ENCODE measurements around the gene TMEM198. TPM values are rescaled to one million over a fixed set of nuclear protein-coding genes. Genes with fewer than 3 reads are reported as not detected.

TMEM198 gene
- total and polyA plus RNA-seq, 4 donors, result 1.7 to 7.4 (median 2.3) TPM; not detected in 1

DNA sequence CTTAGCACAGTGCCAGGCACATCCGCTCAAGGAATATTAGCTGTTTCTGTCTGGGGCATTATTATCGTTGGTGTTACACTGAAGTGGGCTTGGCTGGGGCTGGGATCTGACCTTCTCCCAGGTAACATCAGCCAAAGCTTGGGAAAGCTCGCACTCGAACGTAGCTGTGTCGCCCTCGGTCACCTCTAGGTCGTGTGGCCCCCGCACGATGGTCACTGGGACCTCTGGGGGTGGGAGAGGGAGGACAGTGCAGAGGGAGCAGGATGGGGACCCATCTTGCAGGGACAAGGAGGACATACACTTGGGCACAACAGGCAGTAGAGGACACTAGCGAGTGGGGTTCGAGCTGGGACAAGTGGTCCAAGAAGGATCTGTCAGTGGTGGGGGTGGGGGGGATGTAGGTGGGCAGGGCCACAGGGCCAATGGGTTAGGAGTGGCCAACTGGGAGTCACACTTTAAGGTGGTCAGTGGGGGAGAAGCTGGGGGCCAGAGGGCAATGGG is 9.7 kb downstream of the TMEM198 start:
- no peaks in the 10 kb centered on the region for H3K27me3 ChIP-seq (ENCODE audit: control insufficient read depth in 1 of 2, insufficient read depth in 2 of 2, low read length in 1 of 2)
- H3K4me1 ChIP-seq (ENCODE audit: control insufficient read depth in 1 of 2, insufficient read depth in 2 of 2, low read length in 2 of 2), result no peaks in the 10 kb centered on the region
- 74% methylated on average over 12 of the region's 12 CpGs for WGBS, 2 donors
- no peak overlapping the region for H3K27ac ChIP-seq (ENCODE audit: low read depth in 1 of 2, low read length in 2 of 2)
- intact Hi-C loops (cut with DNase I), result loop anchor here in 1 of 2 donors (5.0 kb wide), 1 partner anchor 44 kb away; the partner anchor contains the start of gene STK11IP
- H3K36me3 ChIP-seq (ENCODE audit: control insufficient read depth in 1 of 2, insufficient read depth in 2 of 2, low read length in 1 of 2), result no peaks in the 10 kb centered on the region
- H3K4me3 ChIP-seq (ENCODE audit: low read length in 2 of 2), result no peak overlapping the region
- peak in 1 of 2 donors; percentile 56 for DNase-seq
- no peak for ATAC-seq (ENCODE audit: low FRiP score)
- H3K9me3 ChIP-seq (ENCODE audit: control insufficient read depth, low read length), result no peaks in the 10 kb centered on the region

DNA sequence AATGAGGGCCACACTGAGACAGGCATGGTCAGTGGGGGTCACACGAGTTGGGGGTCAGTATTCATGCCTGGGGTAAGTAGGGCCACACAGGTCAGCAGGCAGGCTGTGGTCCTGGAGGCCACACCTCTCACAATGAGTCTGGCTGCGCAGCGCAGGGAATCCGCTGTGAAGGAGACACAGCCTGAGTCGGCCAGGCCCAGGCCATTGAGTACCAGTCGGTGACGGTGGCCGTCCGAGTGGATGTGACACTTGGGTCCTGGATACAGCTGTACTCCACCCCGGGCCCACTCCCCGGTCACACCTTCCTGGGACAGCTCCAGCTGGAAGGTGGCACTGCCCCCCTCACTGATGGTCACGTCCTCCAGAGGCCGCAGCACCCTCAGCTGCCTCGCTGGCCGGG is 10.5 kb downstream of the TMEM198 start:
- H3K27me3 ChIP-seq (ENCODE audit: control insufficient read depth in 1 of 2, insufficient read depth in 2 of 2, low read length in 1 of 2), result no peaks in the 10 kb centered on the region
- DNase-seq, result peak in 1 of 2 donors; percentile 81
- intact Hi-C loops (cut with DNase I), result loop anchor here in 1 of 2 donors (5.0 kb wide), 1 partner anchor 43 kb away; the partner anchor contains the start of gene STK11IP
- no peak overlapping the region for H3K4me3 ChIP-seq (ENCODE audit: low read length in 2 of 2)
- H3K36me3 ChIP-seq (ENCODE audit: control insufficient read depth in 1 of 2, insufficient read depth in 2 of 2, low read length in 1 of 2), result no peaks in the 10 kb centered on the region
- H3K9me3 ChIP-seq (ENCODE audit: control insufficient read depth, low read length), result no peaks in the 10 kb centered on the region
- 93 to 94% methylated on average over 15 of the region's 15 CpGs for WGBS, 2 donors
- no peaks in the 10 kb centered on the region for H3K4me1 ChIP-seq (ENCODE audit: control insufficient read depth in 1 of 2, insufficient read depth in 2 of 2, low read length in 2 of 2)
- no peak for ATAC-seq (ENCODE audit: low FRiP score)
- no peak overlapping the region for H3K27ac ChIP-seq (ENCODE audit: low read depth in 1 of 2, low read length in 2 of 2)

DNA sequence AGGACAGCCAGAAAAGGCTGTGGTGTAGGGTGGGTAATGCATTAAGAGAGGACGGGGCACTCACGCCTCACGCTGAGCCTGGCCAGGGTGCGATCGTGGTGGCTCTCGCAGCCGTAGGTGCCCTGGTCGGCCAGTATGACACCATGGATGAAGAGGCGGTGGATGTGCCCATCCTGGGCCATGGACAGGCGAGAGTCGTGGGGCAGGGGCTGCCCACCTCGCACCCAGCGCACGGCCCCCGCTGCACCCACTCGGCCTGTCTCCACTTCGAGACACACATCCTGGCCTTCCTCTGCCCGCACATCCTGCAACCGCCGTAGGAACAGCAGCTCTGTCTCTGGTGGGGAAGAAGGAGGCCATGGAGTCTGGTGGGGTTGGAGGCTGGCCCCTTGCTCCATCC is 12.1 kb downstream of the TMEM198 start:
- H3K27ac ChIP-seq (ENCODE audit: low read depth in 1 of 2, low read length in 2 of 2), result no peak overlapping the region
- H3K4me1 ChIP-seq (ENCODE audit: control insufficient read depth in 1 of 2, insufficient read depth in 2 of 2, low read length in 2 of 2), result no peaks in the 10 kb centered on the region
- no peak overlapping the region for H3K4me3 ChIP-seq (ENCODE audit: low read length in 2 of 2)
- ATAC-seq (ENCODE audit: low FRiP score) (no peak), DNase-seq (no peak)
- intact Hi-C loops (cut with DNase I), result no loop called here
- WGBS, 2 donors, result 95% methylated on average over 20 of the region's 20 CpGs
- H3K27me3 ChIP-seq (ENCODE audit: control insufficient read depth in 1 of 2, insufficient read depth in 2 of 2, low read length in 1 of 2), result no peaks in the 10 kb centered on the region
- no peaks in the 10 kb centered on the region for H3K9me3 ChIP-seq (ENCODE audit: control insufficient read depth, low read length)
- H3K36me3 ChIP-seq (ENCODE audit: control insufficient read depth in 1 of 2, insufficient read depth in 2 of 2, low read length in 1 of 2), result no peaks in the 10 kb centered on the region

DNA sequence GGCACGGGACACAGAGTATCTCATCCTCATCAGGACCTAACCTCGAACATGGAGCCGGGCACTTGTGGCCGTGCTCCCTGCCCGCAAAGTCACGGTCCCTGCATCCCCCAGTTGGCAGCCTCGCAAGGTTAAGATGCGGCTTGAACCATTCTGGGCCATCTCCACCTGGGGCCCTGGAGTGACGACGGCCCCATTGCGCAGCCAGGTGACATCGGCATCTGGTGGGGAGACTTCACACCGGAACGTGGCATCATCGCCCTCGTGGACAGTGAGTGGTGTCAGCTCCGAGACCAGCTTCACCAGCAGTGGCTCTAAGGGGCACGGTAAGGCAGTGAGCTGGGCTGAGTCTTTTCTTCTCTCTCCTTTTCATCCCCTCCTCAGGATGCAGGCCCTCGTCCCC is 12.6 kb downstream of the TMEM198 start:
- no peaks in the 10 kb centered on the region for H3K9me3 ChIP-seq (ENCODE audit: control insufficient read depth, low read length)
- no peaks in the 10 kb centered on the region for H3K36me3 ChIP-seq (ENCODE audit: control insufficient read depth in 1 of 2, insufficient read depth in 2 of 2, low read length in 1 of 2)
- ATAC-seq (ENCODE audit: low FRiP score) (no peak), DNase-seq (no peak)
- H3K4me1 ChIP-seq (ENCODE audit: control insufficient read depth in 1 of 2, insufficient read depth in 2 of 2, low read length in 2 of 2), result no peaks in the 10 kb centered on the region
- H3K27ac ChIP-seq (ENCODE audit: low read depth in 1 of 2, low read length in 2 of 2), result no peak overlapping the region
- H3K4me3 ChIP-seq (ENCODE audit: low read length in 2 of 2), result no peak overlapping the region
- intact Hi-C loops (cut with DNase I), result no loop called here
- WGBS, 2 donors, result 94 to 95% methylated on average over 19 of the region's 19 CpGs
- no peaks in the 10 kb centered on the region for H3K27me3 ChIP-seq (ENCODE audit: control insufficient read depth in 1 of 2, insufficient read depth in 2 of 2, low read length in 1 of 2)

DNA sequence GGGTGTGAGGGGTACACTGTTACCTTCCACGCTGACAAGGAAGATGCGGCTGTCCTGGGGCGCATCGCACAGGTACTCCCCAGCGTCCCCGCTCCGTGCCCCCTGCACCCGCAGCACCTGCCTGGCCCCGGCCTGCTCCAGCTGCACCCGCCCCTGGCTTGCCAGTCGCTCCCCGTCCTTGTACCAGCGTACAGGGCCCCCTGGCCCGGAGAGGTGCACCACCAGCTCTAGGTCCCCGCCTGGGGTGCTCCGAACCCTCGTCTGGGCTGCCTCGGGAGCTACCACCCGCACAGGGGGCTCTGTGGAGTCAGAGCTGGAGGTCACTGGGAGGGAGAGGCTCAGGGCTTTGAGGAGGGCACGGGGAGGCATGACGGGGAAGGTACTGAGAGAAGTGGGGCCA is 13.5 kb downstream of the TMEM198 start:
- Histone ChIP-seq H3K36me3 (ENCODE audit: control insufficient read depth in 1 of 2, insufficient read depth in 2 of 2, low read length in 1 of 2) (no peaks in the 10 kb centered on the region), H3K27me3 (ENCODE audit: control insufficient read depth in 1 of 2, insufficient read depth in 2 of 2, low read length in 1 of 2) (no peaks in the 10 kb centered on the region), H3K9me3 (ENCODE audit: control insufficient read depth, low read length) (no peaks in the 10 kb centered on the region), H3K27ac (ENCODE audit: low read depth in 1 of 2, low read length in 2 of 2) (no peak overlapping the region), H3K4me1 (ENCODE audit: control insufficient read depth in 1 of 2, insufficient read depth in 2 of 2, low read length in 2 of 2) (no peaks in the 10 kb centered on the region), H3K4me3 (ENCODE audit: low read length in 2 of 2) (no peak overlapping the region)
- no peak for ATAC-seq (ENCODE audit: low FRiP score)
- DNase-seq, result peak in 1 of 2 donors; percentile 44
- 93% methylated on average over 21 of the region's 21 CpGs for WGBS, 2 donors
- intact Hi-C loops (cut with DNase I), result no loop called here

DNA sequence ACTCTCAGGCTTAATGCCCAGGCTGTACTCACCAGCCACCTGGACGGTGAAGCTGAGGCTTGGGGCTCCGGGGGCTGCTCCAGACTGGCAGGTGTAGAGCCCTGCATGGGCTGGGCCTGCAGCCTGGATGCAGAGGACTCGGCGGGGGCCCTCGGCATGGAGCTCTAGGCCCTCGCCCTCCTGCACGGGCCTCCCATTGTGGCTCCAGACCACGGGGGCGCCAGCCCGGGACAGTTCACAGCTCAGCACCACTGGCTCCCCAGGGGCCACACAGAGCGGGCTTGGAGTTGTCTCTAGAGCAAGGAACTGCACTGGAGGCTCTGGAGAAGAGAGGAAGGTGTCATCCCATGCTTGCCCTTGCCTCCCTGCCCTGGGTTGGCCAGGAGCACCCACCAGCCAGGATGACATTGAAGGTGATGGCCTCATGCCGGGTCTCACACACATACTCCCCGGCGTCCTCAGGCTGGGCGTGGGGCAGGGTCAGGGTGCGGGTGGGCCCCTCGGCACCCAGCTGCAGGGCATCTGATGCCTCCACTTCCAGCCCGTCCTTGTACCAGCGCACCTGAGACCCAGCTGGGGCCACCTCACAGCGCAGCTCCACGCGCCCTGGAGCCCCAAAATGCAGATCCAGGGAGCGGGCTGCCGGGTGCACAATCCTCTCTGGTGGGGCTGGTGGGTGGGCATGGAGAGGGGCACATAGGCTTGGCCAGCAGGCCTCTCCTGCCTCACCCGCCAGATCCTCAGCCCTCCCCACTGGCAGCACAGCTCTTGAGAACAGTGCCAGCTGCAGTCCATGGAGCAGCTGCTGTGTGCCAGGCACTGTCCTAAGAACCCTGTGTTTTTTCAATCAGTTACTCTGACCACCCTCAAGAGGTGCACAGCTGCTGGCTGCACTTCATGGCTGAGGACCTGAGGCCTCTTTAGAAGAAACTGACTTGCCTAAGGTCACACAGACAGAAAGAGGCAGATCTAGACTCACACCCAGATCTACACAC is 14.3 kb downstream of the TMEM198 start:
- intact Hi-C loops (cut with DNase I), result no loop called here
- 93 to 94% methylated on average over 25 of the region's 25 CpGs for WGBS, 2 donors
- ATAC-seq (ENCODE audit: low FRiP score) (no peak), DNase-seq (peak; percentile 29 to 61)
- Histone ChIP-seq H3K4me3 (ENCODE audit: low read length in 2 of 2) (no peak overlapping the region), H3K4me1 (ENCODE audit: control insufficient read depth in 1 of 2, insufficient read depth in 2 of 2, low read length in 2 of 2) (no peaks in the 10 kb centered on the region), H3K27me3 (ENCODE audit: control insufficient read depth in 1 of 2, insufficient read depth in 2 of 2, low read length in 1 of 2) (no peaks in the 10 kb centered on the region), H3K27ac (ENCODE audit: low read depth in 1 of 2, low read length in 2 of 2) (no peak overlapping the region), H3K9me3 (ENCODE audit: control insufficient read depth, low read length) (no peaks in the 10 kb centered on the region), H3K36me3 (ENCODE audit: control insufficient read depth in 1 of 2, insufficient read depth in 2 of 2, low read length in 1 of 2) (no peaks in the 10 kb centered on the region)

DNA sequence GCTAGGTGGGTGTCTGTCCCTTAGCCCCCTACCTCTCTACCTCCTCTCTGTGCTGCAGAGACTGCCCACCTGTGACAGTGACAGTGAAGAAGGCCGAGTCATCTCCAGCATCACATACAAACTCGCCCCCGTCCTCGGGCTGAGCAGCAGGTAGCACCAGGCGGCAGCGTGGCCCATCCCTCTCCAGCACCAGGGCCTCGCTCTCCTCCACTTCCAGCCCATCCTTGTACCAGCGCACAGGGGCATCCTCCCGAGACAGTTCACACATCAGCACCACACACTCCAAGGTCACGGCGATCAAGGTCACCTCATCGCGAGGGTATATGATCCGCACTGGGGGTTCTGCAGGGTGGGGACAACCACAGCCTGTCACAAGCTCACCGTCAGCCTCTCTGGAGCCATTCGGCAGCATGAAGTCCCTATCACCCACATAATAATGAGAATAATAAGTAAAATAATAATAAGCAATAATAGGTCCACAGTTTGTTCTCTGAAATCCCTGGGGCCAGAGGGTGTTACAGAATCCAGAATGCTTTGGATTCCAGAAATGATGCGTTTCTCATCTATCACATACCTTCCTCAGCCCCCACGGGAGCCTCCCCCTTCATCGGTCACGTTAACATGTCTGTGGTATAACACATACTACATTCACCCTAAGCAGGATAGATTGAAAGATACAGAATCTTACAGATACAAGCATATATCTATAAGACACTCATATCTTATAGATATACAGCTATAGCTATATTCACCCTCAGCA is 15.5 kb downstream of the TMEM198 start:
- Histone ChIP-seq H3K27ac (ENCODE audit: low read depth in 1 of 2, low read length in 2 of 2) (no peak overlapping the region), H3K4me3 (ENCODE audit: low read length in 2 of 2) (no peak overlapping the region), H3K9me3 (ENCODE audit: control insufficient read depth, low read length) (no peaks in the 10 kb centered on the region), H3K4me1 (ENCODE audit: control insufficient read depth in 1 of 2, insufficient read depth in 2 of 2, low read length in 2 of 2) (no peaks in the 10 kb centered on the region), H3K36me3 (ENCODE audit: control insufficient read depth in 1 of 2, insufficient read depth in 2 of 2, low read length in 1 of 2) (no peaks in the 10 kb centered on the region), H3K27me3 (ENCODE audit: control insufficient read depth in 1 of 2, insufficient read depth in 2 of 2, low read length in 1 of 2) (no peaks in the 10 kb centered on the region)
- DNase-seq (no peak), ATAC-seq (ENCODE audit: low FRiP score) (no peak)
- intact Hi-C loops (cut with DNase I), result no loop called here
- 92 to 94% methylated on average over 20 of the region's 20 CpGs for WGBS, 2 donors

DNA sequence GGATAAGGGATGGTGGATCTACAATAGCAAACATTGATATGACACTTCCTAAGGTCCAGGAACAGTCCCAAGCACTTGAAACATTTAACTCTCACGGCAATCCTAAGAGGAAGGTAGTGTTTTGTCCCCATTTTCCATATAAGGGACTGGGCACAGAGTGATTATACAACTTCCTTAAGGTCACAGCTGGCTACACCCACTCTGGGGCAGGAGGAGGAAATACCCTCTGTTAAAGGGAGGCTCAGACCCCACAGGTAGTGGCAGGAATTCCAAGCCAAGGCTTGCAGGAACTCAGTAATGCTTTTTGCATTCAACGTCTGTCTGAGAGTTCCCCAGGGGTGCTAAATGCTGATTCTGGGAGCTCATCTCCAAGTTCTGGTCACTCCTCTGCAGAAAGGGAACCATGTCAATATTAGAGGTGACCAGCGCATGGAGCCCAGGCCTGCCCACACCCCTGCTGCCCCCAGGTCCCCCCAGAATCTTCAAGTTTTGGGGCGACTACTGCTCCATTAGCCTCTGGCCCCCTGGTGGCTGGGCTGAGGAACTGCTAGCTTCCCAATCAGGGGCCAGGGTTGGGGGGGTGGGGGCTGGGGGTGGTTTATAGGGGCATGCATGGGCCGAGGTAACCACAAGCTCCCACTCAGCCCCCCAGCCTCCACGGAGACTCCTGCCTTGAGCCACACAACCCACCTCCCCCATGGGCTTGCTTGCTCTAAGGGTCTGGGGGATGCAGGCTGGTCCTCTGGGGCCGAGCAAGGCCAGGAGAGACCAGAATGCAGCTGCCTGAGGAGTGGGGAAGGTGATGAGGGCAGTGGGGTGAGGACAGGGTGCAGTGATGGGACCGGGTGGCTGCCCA is 16.4 kb downstream of the TMEM198 start:
- DNase-seq (peak in 1 of 2 donors; percentile 64), ATAC-seq (ENCODE audit: low FRiP score) (no peak)
- Histone ChIP-seq H3K27ac (ENCODE audit: low read depth in 1 of 2, low read length in 2 of 2) (no peak overlapping the region), H3K4me1 (ENCODE audit: control insufficient read depth in 1 of 2, insufficient read depth in 2 of 2, low read length in 2 of 2) (no peaks in the 10 kb centered on the region), H3K27me3 (ENCODE audit: control insufficient read depth in 1 of 2, insufficient read depth in 2 of 2, low read length in 1 of 2) (no peaks in the 10 kb centered on the region), H3K9me3 (ENCODE audit: control insufficient read depth, low read length) (no peaks in the 10 kb centered on the region), H3K4me3 (ENCODE audit: low read length in 2 of 2) (no peak overlapping the region), H3K36me3 (ENCODE audit: control insufficient read depth in 1 of 2, insufficient read depth in 2 of 2, low read length in 1 of 2) (no peaks in the 10 kb centered on the region)
- WGBS, 2 donors, result 30 to 36% methylated on average over 8 of the region's 8 CpGs
- intact Hi-C loops (cut with DNase I), result no loop called here
